WTC11 (cell line): ENCODE measurements around the gene LACTBL1. TPM values are rescaled to one million over a fixed set of nuclear protein-coding genes. Genes with fewer than 3 reads are reported as not detected.
"Not testable (repeated sequence)": the region's sequence is repeated elsewhere in the genome, so short reads cannot be mapped to it uniquely, and the experiment has no call there.

ENCODE experiments used
- ATAC-seq: fragments of 200-7000 bp; cut with Tn5 transposase; 2 replicates; pipeline ENCODE4 v1.10.0; 2021; ENCODE audit warnings: mild to moderate bottlenecking, moderate library complexity
- CTCF ChIA-PET: fragments of 300-600 bp; sonication (Branson Sonifier 250); formaldehyde crosslinking; loops from one replicate; lab custom pipeline; 2021; ENCODE audit warnings: antibody characterized with exemption; lab: Charles Lee
- POLR2A ChIA-PET: fragments of 350-600 bp; sonication (Branson Sonifier 250); formaldehyde crosslinking; loops from one replicate; lab custom pipeline; 2021; ENCODE audit warnings: antibody characterized with exemption; lab: Charles Lee
- DNase-seq: peaks from one replicate; pipeline ENCODE4 v3.0.0; 2021; ENCODE audit warnings: low spot score
- H3K27ac Mint-ChIP-seq: 2 replicates; pipeline ENCODE4 v1.8.0; 2021; ENCODE audit warnings: mixed read lengths
- H3K27me3 Mint-ChIP-seq: 2 replicates; pipeline ENCODE4 v1.8.0; 2021; ENCODE audit warnings: low read depth, mild to moderate bottlenecking, moderate library complexity, mixed read lengths
- H3K36me3 Mint-ChIP-seq: 2 replicates; pipeline ENCODE4 v1.8.0; 2021; ENCODE audit warnings: mixed read lengths
- H3K4me1 Mint-ChIP-seq: 2 replicates; pipeline ENCODE4 v1.8.0; 2022; ENCODE audit warnings: mixed read lengths
- H3K4me3 Mint-ChIP-seq: 2 replicates; pipeline ENCODE4 v1.8.0; 2021; ENCODE audit warnings: mild to moderate bottlenecking, moderate library complexity, mixed read lengths
- H3K9me3 Mint-ChIP-seq: 2 replicates; pipeline ENCODE4 v1.8.0; 2021; ENCODE audit warnings: mixed read lengths
- ATF1 ChIP-seq: sonication (generic); formaldehyde crosslinking; IDR thresholded peaks from 2 replicates; pipeline ENCODE4 v1.8.1; 2023; ENCODE audit warnings: mild to moderate bottlenecking, moderate library complexity, missing genetic modification reagents
- EMX1 ChIP-seq: fragments of 250-450 bp; sonication (Bioruptor Pico); IDR thresholded peaks from 2 replicates; pipeline ENCODE4 v1.8.0; 2021; ENCODE audit warnings: mild to moderate bottlenecking
- ETV6 ChIP-seq: sonication (generic); formaldehyde crosslinking; IDR thresholded peaks from 2 replicates; pipeline ENCODE4 v1.8.1; 2022; ENCODE audit warnings: mild to moderate bottlenecking, missing genetic modification reagents
- FOXK1 ChIP-seq: sonication (generic); formaldehyde crosslinking; IDR thresholded peaks from 2 replicates; pipeline ENCODE4 v1.8.0; 2022; ENCODE audit warnings: mild to moderate bottlenecking, moderate library complexity, missing genetic modification reagents
- GRHL2 ChIP-seq: fragments of 250-450 bp; sonication (Bioruptor Pico); IDR thresholded peaks from 2 replicates; pipeline ENCODE4 v1.8.0; 2022; ENCODE audit warnings: mild to moderate bottlenecking, moderate library complexity; ENCODE audit not compliant: insufficient replicate concordance, severe bottlenecking
- IRF1 ChIP-seq: sonication (generic); formaldehyde crosslinking; IDR thresholded peaks from 2 replicates; pipeline ENCODE4 v1.8.0; 2023; ENCODE audit warnings: missing genetic modification reagents
- IRF2 ChIP-seq: sonication (generic); formaldehyde crosslinking; IDR thresholded peaks from 2 replicates; pipeline ENCODE4 v1.8.0; 2022; ENCODE audit warnings: low read depth, missing genetic modification reagents, borderline replicate concordance
- JUN ChIP-seq: sonication (generic); formaldehyde crosslinking; IDR thresholded peaks from 2 replicates; pipeline ENCODE4 v1.8.0; 2023; ENCODE audit warnings: mild to moderate bottlenecking, missing genetic modification reagents
- MAX ChIP-seq: sonication (generic); formaldehyde crosslinking; IDR thresholded peaks from 2 replicates; pipeline ENCODE4 v1.8.0; 2022; ENCODE audit warnings: mild to moderate bottlenecking, missing genetic modification reagents
- PRRX2 ChIP-seq: fragments of 250-450 bp; sonication (Bioruptor Pico); IDR thresholded peaks from 2 replicates; pipeline ENCODE4 v1.8.0; 2021; ENCODE audit warnings: mild to moderate bottlenecking
- SMAD4 ChIP-seq: sonication (generic); formaldehyde crosslinking; IDR thresholded peaks from 2 replicates; pipeline ENCODE4 v1.8.0; 2022; ENCODE audit warnings: mild to moderate bottlenecking, missing genetic modification reagents
- SP1 ChIP-seq: sonication (generic); formaldehyde crosslinking; conservative IDR thresholded peaks from 2 replicates; pipeline ENCODE4 v1.8.1; 2022; ENCODE audit warnings: missing genetic modification reagents
- TEAD1 ChIP-seq: sonication (generic); formaldehyde crosslinking; IDR thresholded peaks from 2 replicates; pipeline ENCODE4 v1.8.0; 2022; ENCODE audit warnings: mild to moderate bottlenecking, missing genetic modification reagents
- TEAD4 ChIP-seq: sonication (generic); formaldehyde crosslinking; IDR thresholded peaks from 2 replicates; pipeline ENCODE4 v1.8.0; 2022; ENCODE audit warnings: mild to moderate bottlenecking, missing genetic modification reagents
- ZBTB21 ChIP-seq: sonication (generic); formaldehyde crosslinking; IDR thresholded peaks from 2 replicates; pipeline ENCODE4 v1.8.1; 2023; ENCODE audit warnings: mild to moderate bottlenecking, missing genetic modification reagents, borderline replicate concordance
- ZBTB43 ChIP-seq: sonication (generic); formaldehyde crosslinking; IDR thresholded peaks from 2 replicates; pipeline ENCODE4 v1.8.1; 2023; ENCODE audit warnings: mild to moderate bottlenecking, missing genetic modification reagents
- ZMAT4 ChIP-seq: fragments of 250-450 bp; sonication (Bioruptor Pico); IDR thresholded peaks from 2 replicates; pipeline ENCODE4 v1.9.0; 2021; ENCODE audit warnings: mild to moderate bottlenecking
- ZNF121 ChIP-seq: sonication (generic); formaldehyde crosslinking; IDR thresholded peaks from 2 replicates; pipeline ENCODE4 v1.8.0; 2023; ENCODE audit warnings: missing genetic modification reagents
- ZNF263 ChIP-seq: sonication (generic); formaldehyde crosslinking; IDR thresholded peaks from 2 replicates; pipeline ENCODE4 v1.8.1; 2022; ENCODE audit warnings: low read depth, mild to moderate bottlenecking, moderate library complexity, missing genetic modification reagents
- ZNF281 ChIP-seq: sonication (generic); formaldehyde crosslinking; IDR thresholded peaks from 2 replicates; pipeline ENCODE4 v1.8.0; 2023; ENCODE audit warnings: mild to moderate bottlenecking, missing genetic modification reagents
- ZNF396 ChIP-seq: fragments of 250-450 bp; sonication (Bioruptor Pico); IDR thresholded peaks from 2 replicates; pipeline ENCODE4 v1.8.0; 2021; ENCODE audit warnings: mild to moderate bottlenecking, moderate library complexity, borderline replicate concordance
- ZNF512 ChIP-seq: sonication (generic); formaldehyde crosslinking; IDR thresholded peaks from 2 replicates; pipeline ENCODE4 v1.8.1; 2022; ENCODE audit warnings: missing genetic modification reagents, borderline replicate concordance
- total RNA-seq: library from RNA; stranded (reverse); gene quantifications from 3 replicates; pipeline ENCODE4 v1.2.3, GENCODE V29; 2021

Gene LACTBL1
- total RNA-seq, 1 experiment from 2014 or later = not detected

GRCh38 chr1:22993220-22993795 is 20.6 kb upstream of the LACTBL1 start:
- peaks cover 27% of the 10 kb centered on the region for H3K36me3 Mint-ChIP-seq
- H3K4me3 Mint-ChIP-seq, POLR2A ChIA-PET, CTCF ChIA-PET, H3K4me1 Mint-ChIP-seq, H3K27ac Mint-ChIP-seq, DNase-seq, H3K27me3 Mint-ChIP-seq, ATAC-seq: not testable (repeated sequence)
- H3K9me3 Mint-ChIP-seq = peaks cover 42% of the 10 kb centered on the region

- H3K36me3 Mint-ChIP-seq = peaks cover 27% of the 10 kb centered on the region
- H3K27ac Mint-ChIP-seq, POLR2A ChIA-PET, CTCF ChIA-PET, H3K27me3 Mint-ChIP-seq, ATAC-seq, H3K4me3 Mint-ChIP-seq, DNase-seq, H3K4me1 Mint-ChIP-seq: not testable (repeated sequence)
- peaks cover 42% of the 10 kb centered on the region for H3K9me3 Mint-ChIP-seq
These were observed 19.7 kb upstream of the LACTBL1 start for GRCh38 chr1:22992384-22992783.

- ChIA-PET CTCF (no interaction called here), POLR2A (no interaction called here)
- Mint-ChIP-seq H3K4me3 (no peak overlapping the region), H3K27me3 (no peaks in the 10 kb centered on the region), H3K4me1 (no peaks in the 10 kb centered on the region; the same call in 1 of the 2 replicates), H3K27ac (no peak overlapping the region), H3K9me3 (peaks cover 9% of the 10 kb centered on the region; the same call in 1 of the 2 replicates), H3K36me3 (no peaks in the 10 kb centered on the region)
- ATAC-seq (no peak), DNase-seq (no peak)
- TF ChIP-seq TEAD1 (CRISPR knock-in tag) = no peak
- no peak for TF ChIP-seq PRRX2 (CRISPR knock-in tag)
- no peak for TF ChIP-seq ZBTB21 (CRISPR knock-in tag)
- TF ChIP-seq ZBTB43 (CRISPR knock-in tag) = no peak
- no peak for TF ChIP-seq ETV6 (CRISPR knock-in tag)
- no peak for TF ChIP-seq ZNF512
- TF ChIP-seq MAX = no peak
- TF ChIP-seq ZNF281 (CRISPR knock-in tag) = no peak
- no peak for TF ChIP-seq SMAD4 (CRISPR knock-in tag)
These were observed 11.3 kb upstream of the LACTBL1 start for GRCh38 chr1:22983944-22984343.

GRCh38 chr1:22980471-22980790 is 7.8 kb upstream of the LACTBL1 start:
- H3K36me3 Mint-ChIP-seq, POLR2A ChIA-PET, H3K27ac Mint-ChIP-seq, CTCF ChIA-PET, H3K27me3 Mint-ChIP-seq, H3K9me3 Mint-ChIP-seq, DNase-seq, H3K4me3 Mint-ChIP-seq, H3K4me1 Mint-ChIP-seq, ATAC-seq: not testable (repeated sequence)

- Mint-ChIP-seq H3K9me3 (no peaks in the 10 kb centered on the region), H3K27me3 (no peaks in the 10 kb centered on the region; the same call in 1 of the 2 replicates), H3K4me3 (no peak overlapping the region), H3K27ac (no peak overlapping the region), H3K36me3 (no peaks in the 10 kb centered on the region), H3K4me1 (peaks cover 5% of the 10 kb centered on the region)
- DNase-seq (no peak), ATAC-seq (no peak)
- ChIA-PET CTCF (no interaction called here), POLR2A (no interaction called here)
- TF ChIP-seq ZMAT4 (CRISPR knock-in tag) (no peak), FOXK1 (no peak), TEAD4 (CRISPR knock-in tag) (no peak), ZNF263 (CRISPR knock-in tag) (no peak), SP1 (CRISPR knock-in tag) (no peak), JUN (CRISPR knock-in tag) (no peak), GRHL2 (CRISPR knock-in tag) (no peak), ZNF121 (CRISPR knock-in tag) (no peak), IRF1 (CRISPR knock-in tag) (no peak), IRF2 (no peak), EMX1 (CRISPR knock-in tag) (no peak), ATF1 (CRISPR knock-in tag) (no peak), ZNF396 (CRISPR knock-in tag) (no peak)
These were observed 5.6 kb upstream of the LACTBL1 start for GRCh38 chr1:22978299-22978698.
